Fibroblast of skin of back (primary cell): ENCODE data around the gene KDM8.
A peak's percentile ranks its signal among the peaks of the same experiment; 100 is the strongest.
"Not testable (repeated sequence)": the region's sequence is repeated elsewhere in the genome, so short reads cannot be mapped to it uniquely, and the experiment has no call there.

Source experiments
- DNase-seq: peaks from one replicate; pipeline ENCODE4 v3.0.0-alpha.2; 2013

The KDM8 gene

DNA sequence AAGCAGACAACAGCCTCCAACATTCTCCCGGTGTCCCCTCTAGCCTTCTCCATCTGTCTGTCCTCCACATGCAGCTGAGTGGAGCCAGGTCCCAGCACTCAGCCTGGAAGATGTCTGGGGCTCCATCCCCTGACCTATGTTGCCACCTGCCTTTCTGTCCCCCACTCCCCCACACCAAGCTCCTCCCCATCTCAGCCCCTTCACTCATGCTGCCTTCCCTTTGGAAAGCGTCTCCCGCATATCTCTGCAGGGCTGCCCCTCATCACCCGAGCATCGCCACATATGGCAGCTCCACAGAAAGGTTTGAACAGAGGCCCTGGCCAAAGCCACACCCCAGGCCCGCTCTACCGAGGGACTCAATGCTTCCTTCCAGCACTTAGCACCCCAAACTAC is 41.0 kb downstream of the KDM8 start:
- DNase-seq, result no peak

DNA sequence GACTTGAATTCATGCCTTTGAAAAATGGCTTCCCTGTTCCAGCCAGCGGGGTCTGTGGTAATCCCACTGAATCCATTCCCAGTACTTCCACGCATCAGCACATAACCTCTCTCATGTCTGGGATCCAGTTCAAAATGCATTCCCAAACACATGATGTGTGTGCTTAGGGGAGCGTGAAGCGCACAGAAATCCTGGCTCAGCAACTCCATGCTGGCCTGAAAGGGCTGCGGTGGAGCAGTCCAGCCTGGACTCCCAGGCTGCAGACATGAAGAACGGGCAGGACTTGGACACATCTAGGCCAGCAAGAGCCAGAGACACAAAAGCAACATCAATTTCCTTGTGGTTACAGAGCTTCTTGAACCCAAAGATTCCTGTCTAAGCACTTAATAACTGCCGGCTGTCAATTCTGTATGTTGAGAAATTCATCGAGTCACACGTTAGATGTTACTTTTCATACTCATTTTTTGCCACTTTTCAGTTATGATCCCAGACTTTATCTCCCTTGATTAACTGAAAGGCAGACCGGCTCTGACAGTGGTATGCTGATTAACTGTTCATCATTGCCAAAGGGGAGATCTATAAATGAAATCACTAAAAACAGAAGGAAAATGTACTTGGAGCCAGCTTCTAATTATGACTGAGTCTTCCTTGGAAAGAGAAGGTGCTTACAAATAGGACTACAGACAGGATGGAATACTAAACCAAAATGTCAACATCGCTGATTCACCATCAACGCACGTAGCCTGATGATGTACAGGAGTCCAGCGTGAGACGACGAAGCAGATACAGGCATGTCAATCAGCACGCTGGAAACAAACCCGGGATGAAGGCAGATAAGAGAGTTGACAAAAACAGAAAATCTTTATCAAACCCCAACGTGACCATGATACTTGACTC is 42.2 kb downstream of the KDM8 start:
- DNase-seq, result peak; percentile 53

DNA sequence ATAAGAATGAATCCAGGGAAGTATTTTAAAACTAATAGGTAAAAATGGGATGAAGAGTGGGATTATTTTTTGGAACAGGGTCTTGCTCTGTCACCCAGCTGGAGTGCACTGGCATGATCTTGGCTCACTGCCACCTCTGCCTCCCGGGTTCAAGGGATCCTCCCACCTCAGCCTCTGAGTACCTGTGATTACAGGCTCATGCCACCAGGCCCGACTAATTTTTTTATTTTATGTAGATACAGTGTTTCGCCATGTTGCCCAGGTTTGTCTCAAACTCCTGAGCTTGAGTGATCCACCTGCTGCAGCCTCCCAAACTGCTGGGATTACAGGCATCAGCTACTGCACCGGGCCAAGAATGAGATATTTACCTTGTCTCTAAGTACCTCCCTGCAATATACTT is 43.1 kb downstream of the KDM8 start:
- no peak for DNase-seq

DNA sequence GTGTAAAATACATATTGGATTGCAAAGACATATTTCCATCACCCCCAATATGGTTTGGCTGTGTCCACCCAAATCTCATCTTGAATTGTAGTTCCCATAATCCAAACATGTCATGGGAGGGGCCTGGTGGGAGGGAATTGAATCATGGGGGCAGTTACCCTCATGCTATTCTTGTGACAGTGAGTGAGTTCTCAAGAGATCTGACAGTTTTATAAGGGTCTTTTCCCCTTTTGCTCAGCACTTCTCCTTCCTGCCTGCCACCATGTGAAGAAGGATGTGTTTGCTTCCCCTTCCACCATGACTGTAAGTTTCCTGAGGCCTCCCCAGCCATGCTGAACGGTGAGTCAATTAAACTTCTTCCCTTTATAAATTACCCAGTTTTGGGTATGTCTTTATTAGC is 43.8 kb downstream of the KDM8 start:
- not testable (repeated sequence) for DNase-seq

DNA sequence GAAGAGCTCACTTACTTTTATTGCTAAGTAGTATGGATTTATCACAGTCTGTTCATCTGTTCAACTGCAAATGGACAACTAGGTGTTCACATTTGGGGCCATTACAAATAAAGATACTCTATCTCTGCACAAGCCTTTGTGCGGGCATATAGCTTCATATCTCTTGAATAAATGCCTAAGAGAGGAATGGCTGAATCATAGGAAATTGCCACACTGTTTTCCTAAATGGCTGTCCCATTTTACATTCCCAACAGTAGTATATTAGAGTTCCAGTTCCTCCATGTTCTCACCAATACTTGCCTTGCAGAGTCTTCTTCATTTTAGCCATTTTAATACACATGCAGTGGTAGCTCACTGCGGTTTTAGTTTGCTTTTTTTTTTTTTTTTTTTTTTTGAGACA is 44.7 kb downstream of the KDM8 start:
- no peak for DNase-seq

DNA sequence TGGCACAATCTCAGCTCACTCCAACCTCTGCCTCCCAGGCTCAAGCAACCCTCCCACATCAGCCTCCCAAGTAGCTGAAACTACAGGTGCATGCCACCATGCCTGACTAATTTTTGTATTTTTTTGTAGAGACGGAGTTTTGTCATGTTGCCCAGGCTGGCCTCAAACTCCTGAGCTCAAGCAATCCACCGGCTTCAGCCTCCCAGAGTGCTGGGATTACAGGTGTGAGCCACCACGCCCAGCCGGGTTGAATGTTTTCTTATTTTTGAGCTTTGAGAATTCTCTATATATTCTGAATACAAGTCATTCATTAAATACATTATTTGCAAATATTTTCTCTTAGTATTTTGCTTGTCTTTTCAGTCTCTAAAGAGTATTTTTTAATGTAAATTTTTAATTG is 45.6 kb downstream of the KDM8 start:
- DNase-seq, result not testable (repeated sequence)

DNA sequence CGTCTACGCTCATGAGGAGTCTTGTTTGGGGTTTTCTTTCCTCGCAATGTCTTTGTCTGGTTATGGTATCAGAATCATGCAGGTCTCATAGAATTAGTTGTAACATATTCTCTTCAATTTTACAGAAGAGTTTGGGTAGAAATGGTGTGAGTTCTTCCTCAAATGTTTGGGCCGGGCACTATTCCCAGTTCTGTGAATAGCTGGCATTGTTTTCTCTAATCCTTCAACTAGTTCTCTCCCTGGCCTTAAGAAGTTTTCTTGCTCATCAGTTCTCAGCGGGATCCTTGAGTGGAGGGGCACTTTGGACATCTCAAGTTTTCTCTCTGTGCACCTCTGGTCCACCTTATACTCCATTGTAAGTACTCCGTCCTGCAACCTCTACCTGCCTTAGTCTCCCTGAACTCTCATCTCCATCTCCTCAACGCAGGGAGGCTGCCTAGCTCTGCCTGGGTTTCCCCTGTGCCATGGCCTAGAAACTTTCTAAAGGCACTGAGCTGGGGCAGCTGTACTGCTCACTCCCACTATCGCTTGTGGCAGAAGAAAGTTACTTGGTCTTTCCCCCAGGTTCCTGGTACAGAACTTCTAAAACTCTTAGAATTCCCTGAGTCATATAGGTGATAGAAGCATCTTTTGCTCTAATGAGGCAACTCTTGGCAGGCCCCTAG is 48.3 kb downstream of the KDM8 start:
- no peak for DNase-seq

DNA sequence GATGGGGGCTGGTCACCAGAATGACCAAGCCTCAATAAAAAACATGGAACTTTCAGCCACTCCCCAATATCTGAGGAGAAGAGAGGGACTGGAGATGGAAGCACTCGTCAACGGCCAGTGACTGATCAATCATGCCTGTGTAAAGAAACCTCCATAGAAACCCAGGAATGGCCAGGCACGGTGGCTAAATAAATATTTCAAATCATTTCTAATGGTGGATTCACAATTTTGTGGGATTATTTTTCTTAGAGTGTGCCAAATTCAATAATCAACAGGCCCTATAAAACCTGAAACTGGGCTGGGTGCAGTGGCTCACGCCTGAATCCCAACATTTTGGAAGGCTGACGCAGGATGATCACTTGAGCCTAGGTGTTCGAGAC is 48.9 kb downstream of the KDM8 start:
- DNase-seq, result no peak

DNA sequence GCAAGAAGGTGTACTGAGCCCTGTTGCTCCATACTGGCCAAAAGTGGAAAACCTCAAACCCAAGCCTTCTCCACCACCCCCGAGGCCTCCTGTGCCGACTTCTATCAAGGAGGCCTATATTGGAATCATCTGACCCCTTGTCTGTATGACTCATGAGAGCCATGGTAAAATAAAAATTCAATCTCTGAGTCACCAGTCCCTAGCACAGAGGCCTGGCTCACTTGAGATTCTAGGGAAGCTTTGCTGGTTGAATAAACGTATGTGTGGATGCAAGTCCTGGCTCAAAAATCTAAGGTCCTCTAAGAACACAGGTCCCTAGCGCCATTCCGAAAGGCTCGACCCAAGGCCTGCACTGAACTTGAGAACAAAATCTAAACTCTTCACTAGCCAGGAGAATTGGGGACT is 50.2 kb downstream of the KDM8 start:
- DNase-seq, result peak; percentile 87

DNA sequence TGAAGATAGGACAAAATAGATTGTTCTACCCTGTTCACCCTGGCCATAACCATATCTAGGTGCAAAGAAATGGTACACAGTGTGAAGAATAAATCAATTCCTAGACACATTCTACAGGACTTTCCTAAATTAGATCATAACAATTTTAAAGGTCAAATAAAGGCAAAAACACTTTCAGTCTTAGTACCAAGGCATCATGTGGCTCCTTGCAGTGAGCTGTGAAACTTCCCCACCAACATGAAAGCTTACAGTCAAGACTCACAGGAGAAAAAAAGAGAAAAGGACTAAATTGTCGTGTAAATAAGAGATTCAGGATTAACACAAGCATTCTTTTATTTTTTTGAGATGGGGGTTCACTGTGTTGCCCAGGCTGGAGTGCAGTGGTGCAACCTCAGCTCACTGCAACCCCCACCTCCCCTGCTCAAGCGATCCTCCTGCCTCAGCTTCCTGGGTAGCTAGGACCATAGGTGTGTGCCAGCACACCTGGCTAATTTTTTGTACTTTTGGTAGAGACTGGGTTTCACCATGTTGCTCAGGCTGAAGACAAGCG is 51.0 kb downstream of the KDM8 start:
- no peak for DNase-seq

DNA sequence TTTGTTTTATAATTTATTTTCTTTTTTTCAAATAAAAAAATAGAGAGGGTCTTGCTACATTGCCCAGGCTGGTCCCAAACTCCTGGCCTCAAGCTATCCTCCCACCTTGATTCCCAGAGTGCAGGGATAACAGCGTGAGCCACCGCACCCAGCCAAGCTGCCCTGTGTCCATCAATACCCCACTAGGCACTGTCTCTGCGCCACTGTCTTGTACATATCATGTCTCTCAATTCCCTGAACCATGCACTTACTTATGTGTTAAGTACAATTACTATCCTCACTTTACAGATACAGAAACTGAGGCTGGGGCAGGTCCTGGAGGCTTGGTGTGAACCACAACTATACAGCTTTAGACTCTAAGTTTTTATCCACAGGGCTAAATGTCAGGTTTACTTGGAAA is 53.5 kb downstream of the KDM8 start:
- no peak for DNase-seq

DNA sequence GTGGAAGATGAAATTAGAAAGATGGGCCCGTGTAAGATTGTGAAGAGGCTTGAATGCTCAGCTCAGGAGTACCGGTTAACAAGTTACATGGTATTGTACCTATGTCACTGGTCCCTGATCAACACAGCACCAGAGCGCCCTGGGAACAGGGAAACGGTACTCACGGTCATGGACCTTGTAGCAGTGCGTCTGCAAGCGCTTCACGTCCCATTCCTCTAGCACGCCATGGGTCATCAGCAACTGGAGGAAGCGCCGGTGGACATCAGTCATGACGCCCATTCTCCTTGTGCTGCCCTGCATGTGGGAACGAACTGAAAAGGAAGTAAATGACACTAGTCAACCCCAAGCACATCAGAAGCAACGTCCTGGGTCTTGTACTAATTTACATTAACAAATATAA is 53.9 kb downstream of the KDM8 start:
- DNase-seq, result no peak

DNA sequence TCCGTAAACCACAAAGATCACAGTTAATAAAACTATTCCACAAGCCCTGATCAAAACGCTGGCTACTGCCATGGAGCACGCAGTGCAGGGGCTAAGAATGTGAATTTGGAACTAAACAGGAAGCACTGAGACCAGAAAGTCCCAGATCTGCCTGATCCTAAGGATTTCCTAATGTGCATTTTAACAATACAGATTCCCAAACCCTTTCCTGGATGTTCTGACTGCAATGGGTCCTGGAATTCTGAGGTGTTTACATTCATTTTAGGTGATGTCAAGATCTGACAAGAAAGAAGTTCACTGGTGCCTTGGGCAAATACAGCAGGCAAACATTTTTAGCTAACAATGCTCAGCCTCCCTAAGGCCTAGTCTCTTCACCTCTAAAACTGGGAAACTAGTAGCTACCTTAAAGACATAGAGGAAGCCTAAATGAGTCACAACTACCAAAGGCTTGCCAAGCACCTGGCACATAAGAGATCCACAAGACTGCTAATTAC is 55.0 kb downstream of the KDM8 start:
- no peak for DNase-seq

DNA sequence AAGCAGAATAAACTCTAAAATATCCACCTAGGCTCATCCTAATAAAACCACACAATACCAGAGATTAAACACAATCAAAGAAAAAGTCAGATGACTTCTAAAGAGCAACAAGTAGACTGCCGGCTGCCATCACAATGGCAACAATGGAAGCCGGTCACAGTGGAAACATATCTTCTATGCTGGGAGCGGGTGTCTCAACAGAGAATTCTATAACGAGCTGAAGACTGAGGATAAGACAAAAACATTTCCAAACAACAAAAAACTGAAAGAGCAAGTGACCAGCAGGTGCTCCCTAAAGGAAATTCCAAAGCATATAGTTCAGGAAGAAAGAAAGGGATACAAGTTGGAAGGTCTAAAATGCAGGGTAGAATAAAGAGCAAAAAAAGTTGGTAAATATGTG is 56.4 kb downstream of the KDM8 start:
- no peak for DNase-seq

DNA sequence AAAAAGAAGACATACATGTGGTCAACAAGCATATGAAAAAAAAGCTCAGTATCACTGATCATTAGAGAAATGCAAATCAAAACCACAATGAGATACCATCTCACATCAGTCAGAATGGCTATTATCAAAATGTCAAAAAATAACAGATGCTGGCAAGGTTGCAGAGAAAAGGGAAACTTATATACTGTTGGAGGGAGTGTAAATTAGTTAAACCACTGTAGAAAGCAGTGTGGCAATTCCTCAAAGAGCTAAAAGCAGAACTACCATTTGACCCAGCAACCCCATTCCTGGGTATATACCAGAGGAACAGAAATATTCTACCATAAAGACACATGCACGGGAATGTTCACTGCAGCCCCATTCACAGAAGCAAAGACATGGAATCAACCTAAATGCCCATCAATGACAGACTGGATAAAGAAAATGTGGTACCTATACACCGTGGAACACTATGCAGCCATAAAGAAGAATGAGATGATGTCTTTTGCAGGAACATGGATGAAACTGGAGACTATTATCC is 59.6 kb downstream of the KDM8 start:
- not testable (repeated sequence) for DNase-seq

DNA sequence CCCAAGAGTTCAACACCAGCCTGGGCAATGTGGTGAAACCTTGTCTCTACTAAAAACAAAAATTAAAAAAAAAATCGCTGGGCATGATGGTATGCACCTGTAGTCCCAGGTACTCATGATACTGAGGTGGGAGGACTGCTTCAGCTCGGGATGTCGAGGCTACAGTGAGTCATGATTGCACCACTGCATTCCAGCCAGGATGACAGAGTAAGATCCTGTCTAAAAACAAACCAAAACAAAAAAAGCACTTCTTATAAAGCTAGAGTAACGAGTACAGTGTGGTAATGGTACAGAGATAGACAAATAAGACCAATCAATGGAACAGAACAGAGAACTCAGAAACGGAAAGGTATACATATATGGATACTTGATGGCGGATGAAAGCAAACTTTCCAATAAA is 60.8 kb downstream of the KDM8 start:
- peak; percentile 62 for DNase-seq

DNA sequence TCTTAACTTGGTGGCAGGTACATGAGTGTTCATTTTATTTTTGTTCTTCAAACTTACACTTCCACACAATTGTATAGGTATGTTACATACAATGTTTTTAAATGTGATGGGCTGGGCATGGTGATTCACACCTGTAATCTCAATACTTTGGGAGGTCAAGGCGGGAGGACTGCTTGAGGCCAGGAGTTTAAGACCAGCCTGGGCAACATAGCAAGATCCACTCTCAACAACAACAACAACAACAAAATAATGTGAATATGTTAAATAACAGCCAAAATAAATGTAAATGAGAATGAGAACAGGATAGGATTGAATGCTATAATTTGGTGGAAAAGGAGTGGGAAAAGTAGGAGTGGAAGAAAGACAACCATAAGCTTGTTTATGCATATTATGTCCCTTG is 62.7 kb downstream of the KDM8 start:
- DNase-seq, result no peak

DNA sequence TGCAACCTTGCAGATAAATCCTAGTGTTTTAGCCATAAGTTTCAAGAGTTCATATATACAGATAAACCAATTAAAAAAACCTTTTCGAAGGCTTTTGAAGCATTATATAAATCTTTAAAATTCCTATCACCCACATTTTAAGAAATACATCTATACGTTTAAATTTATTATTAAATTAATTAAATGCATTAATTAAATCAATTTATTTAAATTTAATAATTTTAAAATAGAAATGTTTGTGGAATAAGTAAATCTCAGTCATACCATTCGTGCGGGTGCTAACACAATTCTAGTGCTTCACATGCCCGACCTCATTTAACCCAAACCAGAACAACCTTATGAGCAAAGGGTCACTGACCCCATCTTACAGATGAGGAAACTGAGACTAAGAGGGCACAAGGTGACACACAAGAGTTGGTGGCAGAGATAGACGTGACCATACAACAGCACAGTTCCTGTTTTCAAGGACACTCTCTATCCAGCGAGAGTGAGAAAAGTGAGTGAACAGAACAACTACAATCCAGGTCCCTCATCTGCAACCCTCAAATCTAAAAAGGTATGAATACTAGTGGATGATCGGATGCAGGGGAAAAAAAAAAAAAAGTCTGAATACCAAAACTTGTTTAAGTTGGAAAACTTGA is 63.8 kb downstream of the KDM8 start:
- no peak for DNase-seq

DNA sequence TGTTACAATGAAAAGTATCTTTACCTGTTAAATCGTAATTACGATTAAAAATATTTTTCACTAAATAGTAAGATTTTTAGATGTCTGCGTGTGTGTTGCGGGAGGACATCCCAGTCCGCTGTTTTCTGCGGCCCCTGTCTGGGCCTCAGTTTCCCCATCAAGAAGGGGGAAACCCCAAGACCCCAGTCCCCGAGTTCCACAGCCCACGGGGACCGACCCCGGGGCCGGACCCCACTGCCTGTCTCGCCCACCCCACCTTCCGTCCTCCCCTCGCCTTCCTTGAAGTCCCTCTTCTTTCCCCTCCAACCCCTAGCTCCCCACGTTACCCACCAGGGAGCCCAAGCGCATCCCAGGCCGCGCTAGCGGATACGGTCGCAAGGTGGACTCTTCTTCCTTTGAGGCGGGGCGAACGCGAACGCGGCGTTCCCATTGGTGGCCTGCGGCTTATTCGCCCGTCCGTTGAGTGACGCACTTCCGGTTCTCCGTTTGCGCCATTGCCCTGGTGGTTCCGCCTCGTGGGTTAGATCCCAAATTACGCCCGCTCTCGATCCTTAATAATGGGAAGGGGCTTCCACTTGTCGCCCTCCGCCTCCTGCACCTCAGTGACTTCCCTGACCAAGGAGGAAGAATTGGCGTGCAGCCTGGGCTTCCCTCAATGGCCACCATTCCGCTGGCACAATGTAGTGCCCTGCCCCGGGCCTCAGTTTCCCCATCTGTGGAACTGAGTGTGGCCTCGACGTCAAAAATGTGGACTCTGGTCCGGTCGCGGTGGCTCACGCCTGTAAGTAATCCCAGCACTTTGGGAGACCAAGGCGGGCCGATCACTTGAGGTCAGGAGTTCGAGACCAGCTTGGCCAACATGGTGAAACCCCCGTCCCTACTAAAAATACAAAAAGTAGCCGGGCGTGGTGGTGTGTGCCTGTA is 65.3 kb downstream of the KDM8 start, which contains the start of gene NSMCE1:
TSS of gene NSMCE1 (minus strand) at position 397 of the 924 bp plus-strand sequence. CDS start 11,202 bp downstream, outside the sequence.
- DNase-seq, result peak; percentile 95

DNA sequence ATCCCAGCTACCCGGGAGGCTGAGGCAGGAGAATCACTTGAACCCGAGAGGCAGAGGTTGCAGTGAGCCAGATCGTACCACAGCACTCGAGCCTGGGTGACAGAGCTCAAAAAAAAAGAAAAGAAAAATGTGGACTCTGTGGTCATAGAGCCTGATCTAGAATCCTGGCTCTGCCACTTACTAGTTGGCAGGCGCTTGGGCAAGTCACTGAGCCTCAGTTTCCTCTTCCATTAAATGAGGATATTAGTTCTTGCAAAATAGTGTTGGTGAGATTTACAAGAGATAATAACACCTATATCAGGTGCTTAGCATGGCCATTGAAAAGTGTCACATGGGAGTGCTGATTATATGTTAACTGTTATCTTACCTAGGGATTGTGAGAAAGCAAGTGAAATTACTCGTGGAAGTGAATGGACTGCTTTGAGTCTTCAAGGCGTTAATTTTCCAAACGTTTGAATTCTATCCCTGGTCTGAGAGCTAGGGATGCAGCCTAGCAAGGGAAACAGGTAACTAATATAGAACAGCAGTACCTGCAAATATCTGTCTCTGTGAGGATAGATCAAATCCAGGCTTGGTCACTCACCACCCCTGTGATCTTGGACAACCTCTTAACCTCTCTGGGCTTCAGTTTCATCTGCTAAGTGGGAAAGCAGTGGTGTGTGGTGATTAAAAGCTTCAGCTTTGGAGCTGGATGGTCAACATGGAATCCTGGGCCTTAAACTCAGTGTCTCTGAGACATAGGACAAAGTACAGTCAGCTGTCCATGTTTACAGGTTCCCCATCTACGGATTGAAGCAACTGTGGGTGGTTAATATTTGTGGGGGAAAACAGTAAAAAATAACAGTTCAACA is 66.2 kb downstream of the KDM8 start:
- DNase-seq, result no peak

DNA sequence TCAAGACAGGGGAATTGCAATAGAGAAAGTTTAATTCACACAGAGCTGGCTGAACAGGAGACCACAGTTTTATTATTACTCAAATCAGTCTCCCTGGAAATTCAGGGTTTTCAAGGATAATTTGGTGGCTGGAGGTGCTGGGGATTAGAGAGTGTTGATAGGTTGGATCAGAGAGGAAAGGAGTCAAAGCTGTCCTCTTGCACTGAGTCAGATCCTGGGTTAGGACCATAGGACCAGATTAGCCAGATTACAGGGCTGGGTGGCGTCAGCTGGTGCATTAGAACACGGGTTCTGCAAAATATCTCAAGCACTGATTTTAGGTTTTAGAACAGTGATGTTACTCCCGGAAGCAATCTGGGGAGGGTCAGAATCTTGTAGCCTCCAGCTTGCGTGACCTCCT is 67.0 kb downstream of the KDM8 start:
- no peak for DNase-seq
